ENCODE results near the gene FBXL19. TPM values are rescaled to one million over a fixed set of nuclear protein-coding genes. Genes with fewer than 3 reads are reported as not detected.

The FBXL19 gene
- polyA plus RNA-seq, 1 of the 3 experiments (the other 2 are of a cell fraction), result 20.6 TPM

GRCh38 chr16:30947859-30948666 lies 24.7 kb downstream of the FBXL19 start:
- no peaks in the 10 kb centered on the region for H3K27me3 ChIP-seq (ENCODE audit: insufficient read depth)
- POLR2A ChIA-PET, result interaction anchor here (1.1 kb wide), 1 partner anchor 9 kb away, joined by 3 read pairs; the partner anchor contains the start of gene SETD1A
- H3K4me2 ChIP-seq, result peak overlapping the region; percentile 97
- peak overlapping the region; percentile 59; the same call in 1 of the 2 replicates for H2AFZ ChIP-seq (ENCODE audit: low read depth)
- peak overlapping the region; percentile 86 for H3K9ac ChIP-seq
- H3K79me2 ChIP-seq (ENCODE audit: insufficient read depth), result peaks cover 12% of the 10 kb centered on the region; the same call in 1 of the 2 replicates
- peaks cover 0 to 20% of the 10 kb centered on the region in 2 experiments; a peak in 1 of 4 replicates for H3K4me1 ChIP-seq (ENCODE audit: control insufficient read depth in 1 of 2, insufficient read depth in 2 of 2, low read depth in 1 of 2, low read length in 1 of 2)
- H3F3A ChIP-seq (replicated peaks; ENCODE audit: insufficient read depth), result peaks cover 42% of the 10 kb centered on the region
- WGBS (ENCODE audit: low lambda C conversion rate), result 26% methylated on average over 30 of the region's 44 CpGs
- no peaks in the 10 kb centered on the region for H4K20me1 ChIP-seq (ENCODE audit: insufficient read depth)
- CTCF ChIA-PET, result interaction anchor here (1.0 to 1.4 kb wide), 3 partner anchors 12 to 133 kb away, joined by 3 to 4 read pairs (median 4); no protein-coding TSS in a partner anchor
- H3K9me3 ChIP-seq, result no peaks in the 10 kb centered on the region
- H3K36me3 ChIP-seq (replicated peaks in 1 of 2; ENCODE audit: control insufficient read depth in 1 of 2, insufficient read depth in 2 of 2, low read length in 1 of 2), result peaks cover 8 to 22% of the 10 kb centered on the region in 2 experiments
- H3K27ac ChIP-seq (ENCODE audit: low read depth in 2 of 2, low read length in 1 of 2), result peak overlapping the region; percentile 86 to 91
- no peaks in the 10 kb centered on the region for H3K9me2 ChIP-seq
- peak overlapping the region; percentile 80 to 93 for H3K4me3 ChIP-seq (ENCODE audit: low read depth in 2 of 2, low read length in 1 of 2)
- DNase-seq, result peak; percentile 95
- TF ChIP-seq GATA2 (CRISPR knock-in tag; IDR thresholded peaks at IDR 0.05), result no peak
- TF ChIP-seq USF2 (IDR thresholded peaks at IDR 0.05; ENCODE audit: borderline replicate concordance, low read depth, low read length), result no peak
- TF ChIP-seq MAX (IDR thresholded peaks at IDR 0.05; ENCODE audit: low read depth), result no peak
- no peak for TF ChIP-seq ELF1 (IDR thresholded peaks at IDR 0.05)
- no peak for TF ChIP-seq REST (IDR thresholded peaks at IDR 0.05; ENCODE audit: low read depth, low read length)
- no peak; the same call in 1 of the 2 replicates for TF ChIP-seq POLR2AphosphoS5 (IDR thresholded peaks at IDR 0.05; ENCODE audit: low read depth, low read length)
- peak; percentile 99 for TF ChIP-seq PBX3 (IDR thresholded peaks at IDR 0.05)
- TF ChIP-seq TEAD4 (IDR thresholded peaks at IDR 0.05; ENCODE audit: borderline replicate concordance, insufficient read depth), result no peak
- no peak for TF ChIP-seq YY1 (IDR thresholded peaks at IDR 0.05; ENCODE audit: low read depth)
- no peak for TF ChIP-seq ZBTB33 (IDR thresholded peaks at IDR 0.05; ENCODE audit: borderline replicate concordance, low read depth)
- no peak for TF ChIP-seq GABPA (IDR thresholded peaks at IDR 0.05; ENCODE audit: low read depth)
- no peak for TF ChIP-seq EZH2phosphoT487 (IDR thresholded peaks at IDR 0.05; ENCODE audit: borderline replicate concordance, low read depth)
- TF ChIP-seq RCOR1 (IDR thresholded peaks at IDR 0.05; ENCODE audit: low read length), result no peak
- TF ChIP-seq MEF2A (IDR thresholded peaks at IDR 0.05; ENCODE audit: borderline replicate concordance, low read depth), result no peak
- TF ChIP-seq CHD2 (IDR thresholded peaks at IDR 0.05; ENCODE audit: low read length, partially characterized antibody), result no peak
- TF ChIP-seq SIN3A (IDR thresholded peaks at IDR 0.05; ENCODE audit: borderline replicate concordance, low read depth, low read length), result 0 out of 2 replicates have a peak, but pooled peaks have one; percentile 36
- 0 out of 2 replicates have a peak, but pooled peaks have one; percentile 33 for TF ChIP-seq IRF3 (IDR thresholded peaks at IDR 0.05; ENCODE audit: low read depth, low read length)
- TF ChIP-seq SMC3 (IDR thresholded peaks at IDR 0.05; ENCODE audit: low read depth, low read length), result no peak
- no peak for TF ChIP-seq FOSL2 (IDR thresholded peaks at IDR 0.05; ENCODE audit: borderline replicate concordance, low read depth)
- TF ChIP-seq RAD21 (IDR thresholded peaks at IDR 0.05; ENCODE audit: low read length), result no peak
- 0 out of 2 replicates have a peak, but pooled peaks have one; percentile 39 for TF ChIP-seq NRF1 (IDR thresholded peaks at IDR 0.05; ENCODE audit: low read depth, low read length)
- peak; percentile 96 for TF ChIP-seq MXI1 (IDR thresholded peaks at IDR 0.05; ENCODE audit: low read depth, low read length)
